Measurements from ENCODE around the gene SEMA6A. TPM values are rescaled to one million over a fixed set of nuclear protein-coding genes. Genes with fewer than 3 reads are reported as not detected.
"Not testable (repeated sequence)": the region's sequence is repeated elsewhere in the genome, so short reads cannot be mapped to it uniquely, and the experiment has no call there.

Gene SEMA6A
- total and polyA plus RNA-seq, 2 experiments from 2014 or later: 13.2 to 27.6 TPM

DNA sequence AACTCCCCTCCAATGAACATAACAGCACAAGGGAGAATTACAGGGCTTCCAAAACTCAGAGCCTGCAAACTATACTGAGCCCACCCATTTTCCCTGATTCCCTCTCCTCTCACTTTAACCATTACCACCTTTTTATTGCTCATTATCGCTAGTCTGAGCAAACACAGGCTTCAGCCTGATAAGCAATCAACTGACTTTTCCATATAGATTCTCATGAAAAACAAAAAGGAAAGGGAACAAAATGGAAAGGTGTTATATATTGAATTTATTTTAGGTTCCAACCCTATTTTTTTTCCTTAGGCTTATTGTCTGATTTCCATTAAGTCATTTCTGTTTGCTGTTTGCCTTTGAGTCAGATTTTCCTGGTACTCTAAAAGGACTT lies 27.9 kb downstream of the SEMA6A start:
- TF ChIP-seq, protein P1, sequence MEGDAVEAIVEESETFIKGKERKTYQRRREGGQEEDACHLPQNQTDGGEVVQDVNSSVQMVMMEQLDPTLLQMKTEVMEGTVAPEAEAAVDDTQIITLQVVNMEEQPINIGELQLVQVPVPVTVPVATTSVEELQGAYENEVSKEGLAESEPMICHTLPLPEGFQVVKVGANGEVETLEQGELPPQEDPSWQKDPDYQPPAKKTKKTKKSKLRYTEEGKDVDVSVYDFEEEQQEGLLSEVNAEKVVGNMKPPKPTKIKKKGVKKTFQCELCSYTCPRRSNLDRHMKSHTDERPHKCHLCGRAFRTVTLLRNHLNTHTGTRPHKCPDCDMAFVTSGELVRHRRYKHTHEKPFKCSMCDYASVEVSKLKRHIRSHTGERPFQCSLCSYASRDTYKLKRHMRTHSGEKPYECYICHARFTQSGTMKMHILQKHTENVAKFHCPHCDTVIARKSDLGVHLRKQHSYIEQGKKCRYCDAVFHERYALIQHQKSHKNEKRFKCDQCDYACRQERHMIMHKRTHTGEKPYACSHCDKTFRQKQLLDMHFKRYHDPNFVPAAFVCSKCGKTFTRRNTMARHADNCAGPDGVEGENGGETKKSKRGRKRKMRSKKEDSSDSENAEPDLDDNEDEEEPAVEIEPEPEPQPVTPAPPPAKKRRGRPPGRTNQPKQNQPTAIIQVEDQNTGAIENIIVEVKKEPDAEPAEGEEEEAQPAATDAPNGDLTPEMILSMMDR (IDR thresholded peaks at IDR 0.05; ENCODE audit: low read depth, low read length): no peak
- Histone ChIP-seq H3K4me3 (no peak overlapping the region), H3K27ac (no peak overlapping the region), H3K27me3 (no peaks in the 10 kb centered on the region), H3K36me3 (no peaks in the 10 kb centered on the region), H3K9me3 (ENCODE audit: low read depth) (no peaks in the 10 kb centered on the region), H3K4me1 (ENCODE audit: low read depth) (no peaks in the 10 kb centered on the region)
- DNase-seq (ENCODE audit: low read depth in 1 of 2, low spot score in 1 of 2): no peak

DNA sequence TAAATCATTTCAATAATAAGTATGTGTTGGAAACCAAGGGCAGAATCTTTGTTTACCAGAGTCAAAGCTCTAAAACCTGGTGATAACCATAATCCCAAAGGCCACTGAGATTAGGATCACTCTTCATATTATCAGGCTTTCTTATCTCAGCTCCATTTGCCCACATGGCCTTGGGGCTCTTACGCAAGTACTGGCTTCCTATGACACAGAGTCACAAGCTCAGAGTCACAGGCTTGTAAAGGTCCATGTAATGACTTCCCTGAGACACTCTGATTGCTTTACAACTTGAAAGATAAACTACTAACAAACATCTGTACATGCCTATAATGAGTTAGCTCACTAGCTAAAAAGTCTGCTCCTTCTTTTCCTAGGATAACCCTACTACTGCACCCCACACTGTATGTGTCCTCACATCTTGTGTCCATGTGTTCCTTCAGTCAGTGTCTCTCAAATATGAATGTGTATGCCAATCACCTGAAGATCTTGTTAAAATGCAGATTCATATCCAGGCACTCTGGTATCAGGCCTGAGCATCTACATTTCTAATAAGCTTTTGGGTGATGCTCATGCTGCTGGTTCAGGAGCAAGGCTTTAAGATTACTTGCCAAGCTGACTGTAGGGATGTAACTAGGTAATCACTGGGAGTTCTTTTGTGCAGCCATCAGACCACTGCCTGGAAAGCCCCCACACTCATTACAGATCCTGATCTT lies 28.4 kb downstream of the SEMA6A start:
- TF ChIP-seq, protein P1 (IDR thresholded peaks at IDR 0.05; ENCODE audit: low read depth, low read length): no peak
- Histone ChIP-seq H3K27me3 (no peaks in the 10 kb centered on the region), H3K9me3 (ENCODE audit: low read depth) (no peaks in the 10 kb centered on the region), H3K4me3 (no peak overlapping the region), H3K27ac (no peak overlapping the region), H3K4me1 (ENCODE audit: low read depth) (no peaks in the 10 kb centered on the region), H3K36me3 (no peaks in the 10 kb centered on the region)
- DNase-seq (ENCODE audit: low read depth in 1 of 2, low spot score in 1 of 2): no peak

DNA sequence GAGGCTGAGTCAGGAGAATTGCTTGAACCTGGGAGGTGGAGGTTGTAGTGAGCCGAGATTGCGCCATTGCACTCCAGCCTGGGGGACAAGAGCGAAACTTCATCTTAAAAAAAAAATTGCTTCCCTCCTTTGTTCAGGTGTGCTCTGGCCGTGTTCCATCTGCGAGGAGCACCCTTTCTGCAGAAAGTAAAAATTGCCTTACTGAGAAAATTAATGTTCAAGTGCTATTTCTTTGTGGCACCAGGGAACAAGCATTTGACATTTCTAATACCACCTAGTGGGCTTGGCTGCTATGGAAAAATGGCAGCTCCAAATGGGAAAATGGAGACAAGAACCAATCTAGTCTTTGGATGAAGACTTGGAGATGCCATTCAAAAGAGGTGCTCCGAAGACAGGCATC lies 29.2 kb downstream of the SEMA6A start:
- H3K4me3 ChIP-seq; DNase-seq (ENCODE audit: low read depth in 1 of 2, low spot score in 1 of 2); H3K9me3 ChIP-seq (ENCODE audit: low read depth); H3K36me3 ChIP-seq; H3K27me3 ChIP-seq; H3K27ac ChIP-seq; H3K4me1 ChIP-seq (ENCODE audit: low read depth): not testable (repeated sequence)

DNA sequence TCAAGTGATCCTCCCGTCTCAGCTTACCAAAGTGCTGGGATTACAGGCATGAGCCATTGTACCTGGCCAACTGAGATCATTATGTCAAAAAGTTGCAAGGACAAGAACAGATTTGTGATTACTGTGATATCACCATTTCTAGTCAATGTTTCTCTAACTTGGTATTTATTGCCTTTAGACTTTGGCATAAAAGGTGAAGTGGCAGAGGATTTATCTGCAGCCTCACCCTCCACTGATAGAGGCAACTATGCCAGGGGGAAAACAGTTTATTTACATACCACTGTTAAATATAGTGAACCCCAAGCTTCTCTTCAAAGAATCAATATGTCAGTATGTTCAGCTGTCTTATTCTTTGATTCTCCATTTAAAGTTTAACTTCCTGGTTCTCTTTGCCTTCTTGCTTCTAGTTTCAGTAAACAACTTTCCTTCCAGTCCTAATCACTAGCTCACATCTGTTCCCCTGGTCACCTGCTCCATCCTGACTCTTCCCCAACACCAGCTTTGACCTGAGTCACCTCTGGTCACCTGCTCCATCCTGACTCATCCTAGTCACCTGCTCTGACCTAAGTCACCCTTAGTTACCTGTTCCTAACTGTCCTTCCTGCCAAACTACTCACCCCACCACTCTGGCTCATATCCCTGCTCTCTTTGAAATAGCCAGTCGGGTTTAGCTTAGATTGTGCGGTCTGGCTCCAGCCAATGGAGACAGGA lies 29.9 kb downstream of the SEMA6A start:
- TF ChIP-seq, protein P1 (IDR thresholded peaks at IDR 0.05; ENCODE audit: low read depth, low read length): no peak
- H3K4me3 ChIP-seq: no peak overlapping the region
- DNase-seq (ENCODE audit: low read depth in 1 of 2, low spot score in 1 of 2): no peak

DNA sequence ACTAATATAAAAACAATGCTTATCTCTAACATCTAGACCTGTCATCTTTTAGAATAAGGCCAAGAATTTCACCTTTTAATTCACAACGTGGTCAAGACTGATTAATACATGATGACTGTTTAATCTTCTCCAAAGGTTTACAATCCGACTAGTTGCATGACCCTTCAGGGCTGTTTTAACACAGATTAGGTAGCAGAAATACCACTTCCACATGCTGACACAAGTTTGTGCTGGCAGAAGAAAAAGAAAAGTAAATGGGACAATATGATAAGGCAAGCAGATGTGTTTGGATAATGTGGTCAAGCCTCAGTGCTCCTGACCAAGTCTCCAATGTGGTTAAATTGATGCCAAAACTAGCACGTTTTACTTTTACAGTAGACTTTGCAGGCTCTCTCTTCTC lies 31.1 kb downstream of the SEMA6A start:
- H3K36me3 ChIP-seq: no peaks in the 10 kb centered on the region
- H3K4me3 ChIP-seq: no peak overlapping the region
- H3K4me1 ChIP-seq (ENCODE audit: low read depth): no peaks in the 10 kb centered on the region
- no peak for DNase-seq (ENCODE audit: low read depth in 1 of 2, low spot score in 1 of 2)
- no peaks in the 10 kb centered on the region for H3K9me3 ChIP-seq (ENCODE audit: low read depth)
- TF ChIP-seq, protein P1 (IDR thresholded peaks at IDR 0.05; ENCODE audit: low read depth, low read length): no peak
- no peak overlapping the region for H3K27ac ChIP-seq
- H3K27me3 ChIP-seq: no peaks in the 10 kb centered on the region

More for the DNA sequence above, 29.9 kb downstream of the SEMA6A start:
- Histone ChIP-seq H3K36me3 (no peaks in the 10 kb centered on the region), H3K27me3 (no peaks in the 10 kb centered on the region), H3K9me3 (ENCODE audit: low read depth) (no peaks in the 10 kb centered on the region), H3K4me1 (ENCODE audit: low read depth) (no peaks in the 10 kb centered on the region), H3K27ac (no peak overlapping the region)

DNA sequence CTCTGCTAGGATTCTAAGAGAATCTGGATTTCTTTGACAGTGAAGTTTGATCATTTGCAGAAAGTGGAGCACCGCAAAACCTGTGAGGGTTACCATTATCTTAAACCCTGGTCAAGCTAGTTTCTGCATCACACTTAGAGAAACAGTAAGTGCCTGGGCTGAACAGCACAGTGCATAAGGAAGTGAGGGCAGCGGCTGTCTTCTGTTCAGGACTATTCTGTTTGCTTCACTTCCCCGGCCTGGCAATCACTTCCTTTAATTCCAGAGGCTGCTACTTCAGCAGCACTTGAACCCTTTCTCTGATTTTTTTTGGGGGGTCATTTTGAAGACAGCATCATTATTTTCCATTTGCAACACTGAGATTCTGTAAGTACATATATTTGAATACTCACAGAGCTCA lies 32.0 kb downstream of the SEMA6A start:
- Histone ChIP-seq H3K27me3 (no peaks in the 10 kb centered on the region), H3K36me3 (no peaks in the 10 kb centered on the region), H3K9me3 (ENCODE audit: low read depth) (no peaks in the 10 kb centered on the region), H3K4me3 (no peak overlapping the region), H3K4me1 (ENCODE audit: low read depth) (no peaks in the 10 kb centered on the region), H3K27ac (no peak overlapping the region)
- no peak for DNase-seq (ENCODE audit: low read depth in 1 of 2, low spot score in 1 of 2)
- TF ChIP-seq, protein P1 (IDR thresholded peaks at IDR 0.05; ENCODE audit: low read depth, low read length): no peak

All from cardiac muscle cell (in vitro differentiated cells and primary cell).